ENCODE data around the gene IL21R.

The IL21R gene

GRCh38 chr16:27476240-27476639, 74.3 kb downstream of the IL21R start:
- no peak for DNase-seq (ENCODE audit: extremely low read depth, insufficient read length)
- peaks cover 36% of the 10 kb centered on the region for H3K36me3 ChIP-seq (ENCODE audit: control insufficient read depth, insufficient read depth, low read length)
- H3K27me3 ChIP-seq (replicated peaks; ENCODE audit: control insufficient read depth, insufficient read depth, low read length) = no peaks in the 10 kb centered on the region
- H3K4me3 ChIP-seq (replicated peaks; ENCODE audit: low read depth, low read length) = no peak overlapping the region
- no peak for TF ChIP-seq CTCF (IDR thresholded peaks at IDR 0.05; ENCODE audit: insufficient read depth, low read length, poor library complexity, severe bottlenecking)

- no peak overlapping the region for H3K4me3 ChIP-seq (replicated peaks; ENCODE audit: low read depth, low read length)
- DNase-seq (ENCODE audit: extremely low read depth, insufficient read length) = no peak
- TF ChIP-seq CTCF (IDR thresholded peaks at IDR 0.05; ENCODE audit: insufficient read depth, low read length, poor library complexity, severe bottlenecking) = no peak
- H3K27me3 ChIP-seq (replicated peaks; ENCODE audit: control insufficient read depth, insufficient read depth, low read length) = no peaks in the 10 kb centered on the region
- H3K36me3 ChIP-seq (ENCODE audit: control insufficient read depth, insufficient read depth, low read length) = peaks cover 42% of the 10 kb centered on the region
These were observed 78.8 kb downstream of the IL21R start for GRCh38 chr16:27480761-27481160.

- no peak overlapping the region for H3K4me3 ChIP-seq (replicated peaks; ENCODE audit: low read depth, low read length)
- no peak for TF ChIP-seq CTCF (IDR thresholded peaks at IDR 0.05; ENCODE audit: insufficient read depth, low read length, poor library complexity, severe bottlenecking)
- H3K36me3 ChIP-seq (ENCODE audit: control insufficient read depth, insufficient read depth, low read length) = peaks cover 41% of the 10 kb centered on the region
- DNase-seq (ENCODE audit: extremely low read depth, insufficient read length) = no peak
- no peaks in the 10 kb centered on the region for H3K27me3 ChIP-seq (replicated peaks; ENCODE audit: control insufficient read depth, insufficient read depth, low read length)
These were observed 79.4 kb downstream of the IL21R start for GRCh38 chr16:27481282-27481934.

GRCh38 chr16:27482397-27483087, 80.6 kb downstream of the IL21R start:
- peaks cover 42% of the 10 kb centered on the region for H3K36me3 ChIP-seq (ENCODE audit: control insufficient read depth, insufficient read depth, low read length)
- TF ChIP-seq CTCF (IDR thresholded peaks at IDR 0.05; ENCODE audit: insufficient read depth, low read length, poor library complexity, severe bottlenecking) = no peak
- H3K27me3 ChIP-seq (replicated peaks; ENCODE audit: control insufficient read depth, insufficient read depth, low read length) = no peaks in the 10 kb centered on the region
- DNase-seq (ENCODE audit: extremely low read depth, insufficient read length) = no peak
- H3K4me3 ChIP-seq (replicated peaks; ENCODE audit: low read depth, low read length) = no peak overlapping the region

GRCh38 chr16:27483088-27483437, 81.1 kb downstream of the IL21R start:
- Histone ChIP-seq H3K36me3 (ENCODE audit: control insufficient read depth, insufficient read depth, low read length) (peaks cover 43% of the 10 kb centered on the region), H3K4me3 (replicated peaks; ENCODE audit: low read depth, low read length) (no peak overlapping the region), H3K27me3 (replicated peaks; ENCODE audit: control insufficient read depth, insufficient read depth, low read length) (no peaks in the 10 kb centered on the region)
- no peak for DNase-seq (ENCODE audit: extremely low read depth, insufficient read length)
- no peak for TF ChIP-seq CTCF (IDR thresholded peaks at IDR 0.05; ENCODE audit: insufficient read depth, low read length, poor library complexity, severe bottlenecking)
